Measurements from ENCODE around the gene TRIP10. TPM values are rescaled to one million over a fixed set of nuclear protein-coding genes. Genes with fewer than 3 reads are reported as not detected.

Gene TRIP10
- total and polyA plus RNA-seq, 2 of the 13 experiments (the other 11 are each of a cell fraction or from before 2014, with no cell fraction given), result 32.5 to 33.2 TPM

- no peak for TF ChIP-seq MXD4 (CRISPR knock-in tag; IDR thresholded peaks at IDR 0.05)
- no peak for TF ChIP-seq ZBTB8A (CRISPR knock-in tag; IDR thresholded peaks at IDR 0.05; ENCODE audit: borderline replicate concordance, low read depth)
- TF ChIP-seq ZNF841 (CRISPR knock-in tag; IDR thresholded peaks at IDR 0.05; ENCODE audit: borderline replicate concordance), result no peak
- TF ChIP-seq PBX3 (CRISPR knock-in tag; IDR thresholded peaks at IDR 0.05; ENCODE audit: borderline replicate concordance), result no peak
- no peak for TF ChIP-seq HOXA7 (CRISPR knock-in tag; IDR thresholded peaks at IDR 0.05)
- TF ChIP-seq MIER2 (CRISPR knock-in tag; IDR thresholded peaks at IDR 0.05), result no peak
- no peak for TF ChIP-seq FIP1L1 (IDR thresholded peaks at IDR 0.05; ENCODE audit: borderline replicate concordance, insufficient read depth, low read depth, low read length)
- TF ChIP-seq ZNF230 (CRISPR knock-in tag; IDR thresholded peaks at IDR 0.05), result no peak
- TF ChIP-seq ZNF768 (CRISPR knock-in tag; IDR thresholded peaks at IDR 0.05), result no peak
- TF ChIP-seq POLR2A (IDR thresholded peaks at IDR 0.05; ENCODE audit: insufficient read depth in 1 of 2, low read depth in 2 of 2, low read length in 2 of 2), result peak in 1 of 2 experiments; percentile 48; a peak in 1 of 4 replicates
- TF ChIP-seq RBFOX2 (IDR thresholded peaks at IDR 0.05; ENCODE audit: low read depth, low read length), result 0 out of 2 replicates have a peak, but pooled peaks have one; percentile 27
- TF ChIP-seq TEAD2 (CRISPR knock-in tag; IDR thresholded peaks at IDR 0.05), result no peak
- no peak for TF ChIP-seq ZNF879 (CRISPR knock-in tag; IDR thresholded peaks at IDR 0.05)
- TF ChIP-seq ZNF883 (CRISPR knock-in tag; IDR thresholded peaks at IDR 0.05; ENCODE audit: not compliant biosample characterization), result no peak
- no peak for TF ChIP-seq ZNF607 (CRISPR knock-in tag; IDR thresholded peaks at IDR 0.05; ENCODE audit: borderline replicate concordance)
- TF ChIP-seq ZNF318 (CRISPR knock-in tag; IDR thresholded peaks at IDR 0.05), result no peak
- no peak for TF ChIP-seq ATF2 (CRISPR knock-in tag; IDR thresholded peaks at IDR 0.05)
- TF ChIP-seq HDAC6 (IDR thresholded peaks at IDR 0.05; ENCODE audit: low read depth, low read length), result no peak
- no peak for TF ChIP-seq ZSCAN9 (CRISPR knock-in tag; IDR thresholded peaks at IDR 0.05; ENCODE audit: borderline replicate concordance)
- TF ChIP-seq ZNF143 (CRISPR knock-in tag; IDR thresholded peaks at IDR 0.05), result no peak
- TF ChIP-seq DRAP1 (CRISPR knock-in tag; IDR thresholded peaks at IDR 0.05), result peak; percentile 49; the same call in 1 of the 2 replicates
These were observed at the start of gene TRIP10 (continued) for GRCh38 chr19:6739390-6739882.

Measured in HepG2 (cell line).